OCI-LY1 (cell line): ENCODE data around the gene ZER1.
"Not testable (repeated sequence)": the region's sequence is repeated elsewhere in the genome, so short reads cannot be mapped to it uniquely, and the experiment has no call there.

Experiments
- H2AFZ ChIP-seq: fragments of 200-600 bp; sonication (generic), shearing (Covaris generic); 2 replicates; pipeline ENCODE4 v1.6.0; 2014; ENCODE audit warnings: antibody characterized with exemption, mild to moderate bottlenecking, low read length
- H3F3A ChIP-seq: fragments of 200-600 bp; sonication (generic), shearing (Covaris generic); 2 replicates; pipeline ENCODE4 v1.6.0; 2014; ENCODE audit warnings: mild to moderate bottlenecking, antibody characterized with exemption, low read length, moderate library complexity; ENCODE audit not compliant: insufficient read depth
- H3K27ac ChIP-seq: fragments of 200-600 bp; sonication (generic); 2 replicates; pipeline ENCODE4 v1.5.1; 2014; ENCODE audit warnings: low read length, mixed run types, mild to moderate bottlenecking, low read depth; ENCODE audit not compliant: poor library complexity, severe bottlenecking
- H3K27me3 ChIP-seq: fragments of 200-600 bp; sonication (generic); 2 replicates; pipeline ENCODE4 v1.6.0; 2014; ENCODE audit warnings: antibody characterized with exemption, mild to moderate bottlenecking, low read length, moderate library complexity; ENCODE audit not compliant: insufficient read depth
- H3K36me3 ChIP-seq: fragments of 200-600 bp; sonication (generic); 2 replicates; pipeline ENCODE4 v1.6.1; 2014; ENCODE audit warnings: mild to moderate bottlenecking, antibody characterized with exemption, low read length, moderate library complexity, mixed read lengths; ENCODE audit not compliant: insufficient read depth
- H3K4me1 ChIP-seq: fragments of 200-600 bp; sonication (generic); 2 replicates; pipeline ENCODE4 v1.5.1; 2014; ENCODE audit warnings: mild to moderate bottlenecking, low read length, moderate library complexity; ENCODE audit not compliant: insufficient read depth, severe bottlenecking
- H3K4me2 ChIP-seq: fragments of 200-600 bp; sonication (generic), shearing (Covaris generic); 2 replicates; pipeline ENCODE4 v1.6.1; 2014; ENCODE audit warnings: low read length
- H3K4me3 ChIP-seq: fragments of 200-600 bp; sonication (generic); 2 replicates; pipeline ENCODE4 v1.5.1; 2014; ENCODE audit warnings: low read length, low read depth, mild to moderate bottlenecking, mixed read lengths; ENCODE audit not compliant: poor library complexity, severe bottlenecking
- H3K79me2 ChIP-seq: fragments of 200-600 bp; shearing (Covaris generic); 2 replicates; pipeline ENCODE4 v1.6.1; 2016; ENCODE audit warnings: mixed run types, low read length, mixed read lengths; ENCODE audit not compliant: insufficient read depth
- H3K9ac ChIP-seq: fragments of 200-600 bp; sonication (generic), shearing (Covaris generic); 2 replicates; pipeline ENCODE4 v1.6.1; 2014; ENCODE audit warnings: mild to moderate bottlenecking, low read length, mixed read lengths
- H3K9me2 ChIP-seq: fragments of 200-600 bp; sonication (generic), shearing (Covaris generic); 2 replicates; pipeline ENCODE4 v1.6.1; 2014; ENCODE audit warnings: low read depth, mild to moderate bottlenecking, low read length, mixed read lengths
- H3K9me3 ChIP-seq: fragments of 200-600 bp; shearing (Covaris generic); 2 replicates; pipeline ENCODE4 v1.6.1; 2014; ENCODE audit warnings: low read length, mixed read lengths
- H4K20me1 ChIP-seq: fragments of 200-600 bp; sonication (generic), shearing (Covaris generic); 2 replicates; pipeline ENCODE4 v1.6.0; 2016; ENCODE audit warnings: mild to moderate bottlenecking, low read length; ENCODE audit not compliant: insufficient read depth
- CTCF ChIP-seq: fragments of 200-600 bp; sonication (generic), shearing (Covaris generic); IDR thresholded peaks from 2 replicates; pipeline ENCODE4 v1.5.1; 2017; ENCODE audit warnings: mild to moderate bottlenecking, antibody characterized with exemption, low read length, moderate library complexity, mixed read lengths
- EZH2 ChIP-seq: fragments of 200-600 bp; sonication (generic), shearing (Covaris generic); IDR thresholded peaks from 2 replicates; pipeline ENCODE4 v1.8.0; 2017; ENCODE audit warnings: borderline replicate concordance, mixed run types, mild to moderate bottlenecking, antibody characterized with exemption, low read length, moderate library complexity, mixed read lengths

The ZER1 gene

GRCh38 chr9:128782669-128783068 lies 10.9 kb upstream of the ZER1 start:
- no peak overlapping the region for H3K9ac ChIP-seq
- H3K4me3 ChIP-seq: no peak overlapping the region
- no peak for TF ChIP-seq EZH2
- no peak for TF ChIP-seq CTCF
- no peaks in the 10 kb centered on the region for H3K36me3 ChIP-seq
- H3K79me2 ChIP-seq: peaks cover 1% of the 10 kb centered on the region; the same call in 1 of the 2 replicates
- H3F3A ChIP-seq: no peaks in the 10 kb centered on the region
- no peaks in the 10 kb centered on the region for H3K9me2 ChIP-seq
- H3K9me3 ChIP-seq: peaks cover 10% of the 10 kb centered on the region; the same call in 1 of the 2 replicates
- no peak overlapping the region for H3K27ac ChIP-seq
- H3K27me3 ChIP-seq: no peaks in the 10 kb centered on the region
- no peak overlapping the region for H2AFZ ChIP-seq
- H3K4me2 ChIP-seq: no peak overlapping the region
- H3K4me1 ChIP-seq: peaks cover 14% of the 10 kb centered on the region
- H4K20me1 ChIP-seq: no peaks in the 10 kb centered on the region

GRCh38 chr9:128781187-128782070 lies 9.7 kb upstream of the ZER1 start:
- H4K20me1 ChIP-seq: no peaks in the 10 kb centered on the region
- no peak for TF ChIP-seq EZH2
- no peak for TF ChIP-seq CTCF
- no peak overlapping the region for H2AFZ ChIP-seq
- no peaks in the 10 kb centered on the region for H3K9me2 ChIP-seq
- peaks cover 8% of the 10 kb centered on the region for H3K4me1 ChIP-seq
- no peaks in the 10 kb centered on the region for H3K27me3 ChIP-seq
- H3K36me3 ChIP-seq: no peaks in the 10 kb centered on the region
- no peaks in the 10 kb centered on the region for H3K79me2 ChIP-seq
- no peak overlapping the region for H3K9ac ChIP-seq
- H3F3A ChIP-seq: no peaks in the 10 kb centered on the region
- H3K9me3 ChIP-seq: peaks cover 10% of the 10 kb centered on the region; the same call in 1 of the 2 replicates
- no peak overlapping the region for H3K27ac ChIP-seq
- H3K4me3 ChIP-seq: no peak overlapping the region
- H3K4me2 ChIP-seq: no peak overlapping the region

- not testable (repeated sequence) for H3F3A ChIP-seq, H4K20me1 ChIP-seq, H3K79me2 ChIP-seq, H3K36me3 ChIP-seq, H3K4me3 ChIP-seq, H3K4me1 ChIP-seq, H3K27me3 ChIP-seq, H2AFZ ChIP-seq, H3K4me2 ChIP-seq, H3K9ac ChIP-seq, H3K27ac ChIP-seq, H3K9me2 ChIP-seq
- peaks cover 14% of the 10 kb centered on the region for H3K9me3 ChIP-seq
Observed at GRCh38 chr9:128780093-128780492, 8.4 kb upstream of the ZER1 start.

GRCh38 chr9:128774804-128775203 lies 3.1 kb upstream of the ZER1 start:
- Histone ChIP-seq H3K4me1 (peaks cover 21% of the 10 kb centered on the region), H3K79me2 (no peaks in the 10 kb centered on the region), H3K36me3 (no peaks in the 10 kb centered on the region), H3K4me2 (no peak overlapping the region), H4K20me1 (no peaks in the 10 kb centered on the region), H3K9ac (no peak overlapping the region), H3K9me3 (peaks cover 3% of the 10 kb centered on the region; the same call in 1 of the 2 replicates), H3K27ac (no peak overlapping the region), H3F3A (no peaks in the 10 kb centered on the region), H3K9me2 (no peaks in the 10 kb centered on the region), H2AFZ (no peak overlapping the region), H3K4me3 (no peak overlapping the region), H3K27me3 (no peaks in the 10 kb centered on the region)
- TF ChIP-seq CTCF: no peak
